Mesendoderm (in vitro differentiated cells): ENCODE measurements around the gene STOML1.

Experiments
- DNase-seq: peaks from one replicate; pipeline ENCODE4 v3.0.0; 2013
- H2AK5ac ChIP-seq: 2 replicates; pipeline ENCODE4 v1.6.1; 2013; ENCODE audit warnings: low read length, inconsistent platforms
- H2BK120ac ChIP-seq: 2 replicates; pipeline ENCODE4 v1.6.1; 2013; ENCODE audit warnings: low read depth, mild to moderate bottlenecking, low read length, moderate library complexity, mixed read lengths
- H2BK15ac ChIP-seq: replicated peaks from 2 replicates; pipeline ENCODE4 v1.6.1; 2013; ENCODE audit warnings: low read depth, mild to moderate bottlenecking, moderate library complexity
- H2BK5ac ChIP-seq: 2 replicates; pipeline ENCODE4 v1.6.1; 2013; ENCODE audit warnings: low read length, inconsistent platforms
- H3K18ac ChIP-seq: 2 replicates; pipeline ENCODE4 v1.6.1; 2013; ENCODE audit warnings: mild to moderate bottlenecking, low read length, mixed read lengths
- H3K23ac ChIP-seq: one replicate; pipeline ENCODE4 v1.6.1; 2013; ENCODE audit warnings: low read length
- H3K27ac ChIP-seq: 2 replicates; pipeline ENCODE4 v1.5.1; 2013; ENCODE audit warnings: low read depth, mild to moderate bottlenecking, inconsistent platforms, low read length, moderate library complexity
- H3K27me3 ChIP-seq: 2 replicates; pipeline ENCODE4 v1.6.1; 2013; ENCODE audit warnings: low read length, control low read depth, mild to moderate bottlenecking, inconsistent platforms; ENCODE audit not compliant: insufficient read depth, poor library complexity
- H3K36me3 ChIP-seq: 2 replicates; pipeline ENCODE4 v1.6.1; 2013; ENCODE audit warnings: low read length, inconsistent platforms; ENCODE audit not compliant: control insufficient read depth, insufficient read depth
- H3K4ac ChIP-seq: one replicate; pipeline ENCODE4 v1.6.1; 2013; ENCODE audit warnings: low read depth, mild to moderate bottlenecking, low read length, moderate library complexity
- H3K4me1 ChIP-seq: 2 replicates; pipeline ENCODE4 v1.6.1; 2013; ENCODE audit warnings: low read depth, low read length, inconsistent platforms; ENCODE audit not compliant: control insufficient read depth
- H3K4me2 ChIP-seq: 2 replicates; pipeline ENCODE4 v1.6.1; 2013; ENCODE audit warnings: low read length
- H3K4me3 ChIP-seq: 2 replicates; pipeline ENCODE4 v1.5.1; 2013; ENCODE audit warnings: mild to moderate bottlenecking, low read length
- H3K56ac ChIP-seq: one replicate; pipeline ENCODE4 v1.6.1; 2013; ENCODE audit warnings: low read length
- H3K79me1 ChIP-seq: 2 replicates; pipeline ENCODE4 v1.6.1; 2013; ENCODE audit warnings: low read length, inconsistent platforms
- H3K79me2 ChIP-seq: 2 replicates; pipeline ENCODE4 v1.6.1; 2013; ENCODE audit warnings: mild to moderate bottlenecking, low read length; ENCODE audit not compliant: control insufficient read depth, insufficient read depth
- H3K9ac ChIP-seq: 2 replicates; pipeline ENCODE4 v1.6.1; 2013; ENCODE audit warnings: low read length, inconsistent platforms
- H4K5ac ChIP-seq: one replicate; pipeline ENCODE4 v1.6.1; 2013; ENCODE audit warnings: low read length
- H4K8ac ChIP-seq: one replicate; pipeline ENCODE4 v1.6.1; 2013; ENCODE audit warnings: low read depth, mild to moderate bottlenecking, control low read depth, low read length, moderate library complexity
- WGBS: extraction: QIAGEN DNeasy Blood & Tissue Kit; methylation state at CpG from one replicate; pipeline ENCODE4 v1.1.7; 2013; ENCODE audit warnings: low lambda C conversion rate, missing lambda C conversion rate; ENCODE audit not compliant: insufficient coverage; ENCODE audit errors: extremely low coverage; 5-methylcytosine and 5-hydroxymethylcytosine counted together

Gene STOML1

DNA sequence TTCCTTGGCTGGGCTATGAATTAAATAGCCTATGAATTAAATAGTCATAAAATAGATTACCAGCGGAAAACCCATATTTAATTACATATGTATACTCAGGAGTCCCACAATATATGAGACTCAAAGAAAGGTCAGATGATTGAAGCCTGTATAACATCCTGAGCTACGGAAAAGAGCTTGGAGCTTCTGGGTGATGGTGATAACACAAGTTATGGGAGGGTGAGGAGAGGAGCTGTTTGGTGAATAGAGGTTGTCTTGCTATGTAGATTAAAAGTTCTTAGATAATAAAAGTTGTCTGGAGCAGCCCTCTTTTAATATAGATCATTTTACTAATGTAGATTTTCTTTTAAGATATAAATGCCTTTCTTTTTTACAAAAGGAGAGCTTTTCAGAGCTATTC, 4.2 kb upstream of the STOML1 start:
- Histone ChIP-seq H2BK5ac (no peak overlapping the region), H3K4me1 (no peaks in the 10 kb centered on the region), H3K9ac (no peak overlapping the region), H3K4me3 (no peak overlapping the region), H3K27me3 (no peaks in the 10 kb centered on the region), H3K36me3 (no peaks in the 10 kb centered on the region), H3K56ac (no peak overlapping the region), H3K4ac (no peak overlapping the region), H3K18ac (no peak overlapping the region), H2BK120ac (no peak overlapping the region), H3K79me1 (peaks cover 10% of the 10 kb centered on the region), H4K8ac (no peak overlapping the region), H3K27ac (no peak overlapping the region), H2AK5ac (no peak overlapping the region), H4K5ac (no peak overlapping the region), H3K79me2 (peaks cover 2% of the 10 kb centered on the region), H3K23ac (no peak overlapping the region), H3K4me2 (no peak overlapping the region), H2BK15ac (no peak overlapping the region)
- no CpG with 5 or more reads among the region's 2 CpGs for WGBS
- DNase-seq: no peak

DNA sequence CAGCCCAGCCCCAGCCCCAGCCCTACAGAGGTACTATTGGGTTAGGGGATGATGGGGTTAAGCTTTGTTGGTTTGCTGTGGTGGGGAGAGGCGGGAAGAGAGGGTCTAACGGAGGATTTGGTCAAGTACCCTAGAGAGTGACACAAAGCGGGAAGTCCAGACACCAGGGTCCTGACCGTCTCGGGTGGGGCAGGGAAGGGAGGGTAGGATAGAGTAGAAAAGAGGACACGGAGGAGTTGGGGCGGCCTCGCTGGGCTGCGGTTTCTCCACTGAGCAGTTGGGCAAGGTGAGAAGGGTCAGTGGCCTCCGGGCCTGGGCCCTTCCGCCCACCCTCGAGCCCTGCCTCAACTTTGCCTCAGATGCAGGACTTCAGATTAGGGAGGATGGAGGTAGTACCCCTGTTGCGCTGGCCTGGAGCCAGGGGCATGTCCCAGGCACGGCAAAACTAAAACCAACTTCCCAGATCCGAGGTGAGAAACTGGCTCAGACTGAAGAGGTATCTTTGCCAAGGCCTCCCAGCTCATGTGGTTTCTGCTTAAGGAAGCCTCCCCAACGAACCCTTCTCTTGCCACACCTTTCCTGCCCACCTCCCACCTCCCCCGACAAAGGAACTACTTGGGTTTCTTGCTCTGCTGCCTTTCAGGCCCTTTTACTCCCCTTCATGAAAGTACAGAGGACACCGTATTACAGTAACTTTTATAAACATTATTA, 3.0 kb upstream of the STOML1 start:
- no peak overlapping the region for H3K27ac ChIP-seq
- peaks cover 2% of the 10 kb centered on the region for H3K79me2 ChIP-seq
- no peak overlapping the region for H3K4ac ChIP-seq
- no peak overlapping the region for H4K5ac ChIP-seq
- no peak overlapping the region for H2BK15ac ChIP-seq
- H2BK5ac ChIP-seq: no peak overlapping the region
- no peak overlapping the region for H2BK120ac ChIP-seq
- H3K79me1 ChIP-seq: peaks cover 10% of the 10 kb centered on the region
- H3K56ac ChIP-seq: peak overlapping the region; percentile 82
- H3K18ac ChIP-seq: peak overlapping the region; percentile 54
- no peaks in the 10 kb centered on the region for H3K36me3 ChIP-seq
- H3K4me2 ChIP-seq: peak overlapping the region; percentile 97
- H3K4me1 ChIP-seq: no peaks in the 10 kb centered on the region
- peak overlapping the region; percentile 94 for H3K23ac ChIP-seq
- peak; percentile 26 for DNase-seq
- peak overlapping the region; percentile 76 for H3K4me3 ChIP-seq
- no peaks in the 10 kb centered on the region for H3K27me3 ChIP-seq
- peak overlapping the region; percentile 95 for H3K9ac ChIP-seq
- peak overlapping the region; percentile 77 for H4K8ac ChIP-seq
- H2AK5ac ChIP-seq: no peak overlapping the region
- WGBS: no CpG with 5 or more reads among the region's 18 CpGs

DNA sequence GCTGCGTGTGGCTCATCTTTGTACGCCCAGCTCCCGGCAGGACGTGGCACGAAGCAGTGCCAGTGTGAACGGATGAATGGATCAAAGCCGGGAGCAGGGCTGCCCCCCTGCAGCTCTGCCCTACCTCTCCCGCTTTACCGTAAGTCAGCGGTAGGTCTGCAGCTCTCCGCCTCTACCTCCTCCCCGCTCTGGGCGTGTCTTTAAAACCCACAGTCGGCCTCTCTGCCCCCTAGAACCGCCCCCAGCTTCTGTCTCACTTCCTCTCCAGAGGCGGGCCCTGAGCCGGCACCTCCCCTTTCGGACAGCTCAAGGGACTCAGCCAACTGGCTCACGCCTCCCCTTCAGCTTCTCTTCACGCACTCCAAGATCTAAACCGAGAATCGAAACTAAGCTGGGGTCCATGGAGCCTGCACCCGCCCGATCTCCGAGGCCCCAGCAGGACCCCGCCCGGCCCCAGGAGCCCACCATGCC, 2.4 kb upstream of the STOML1 start, which contains the start of gene PML:
Gene PML, plus strand, starts transcription at position 304 of the 471 bp plus-strand sequence. Its CDS starts 97 bp downstream, at position 401.
- Histone ChIP-seq H2BK5ac (no peak within 1 kb of the TSS), H3K27me3 (no peaks in the 10 kb centered on the region), H2BK120ac (no peak within 1 kb of the TSS), H3K4me3 (peak within 1 kb of the TSS; percentile 76), H4K8ac (peak within 1 kb of the TSS; percentile 77), H3K36me3 (no peaks in the 10 kb centered on the region), H3K23ac (peak within 1 kb of the TSS; percentile 94), H2AK5ac (no peak within 1 kb of the TSS), H3K4ac (no peak within 1 kb of the TSS), H3K18ac (peak within 1 kb of the TSS; percentile 54), H3K56ac (peak within 1 kb of the TSS; percentile 87), H3K4me2 (peak within 1 kb of the TSS; percentile 97), H2BK15ac (no peak within 1 kb of the TSS), H3K9ac (peak within 1 kb of the TSS; percentile 95), H4K5ac (no peak within 1 kb of the TSS), H3K79me1 (peaks cover 10% of the 10 kb centered on the region), H3K27ac (no peak within 1 kb of the TSS), H3K79me2 (peaks cover 2% of the 10 kb centered on the region), H3K4me1 (no peaks in the 10 kb centered on the region)
- no CpG with 5 or more reads among the region's 27 CpGs for WGBS
- peak; percentile 96 for DNase-seq

DNA sequence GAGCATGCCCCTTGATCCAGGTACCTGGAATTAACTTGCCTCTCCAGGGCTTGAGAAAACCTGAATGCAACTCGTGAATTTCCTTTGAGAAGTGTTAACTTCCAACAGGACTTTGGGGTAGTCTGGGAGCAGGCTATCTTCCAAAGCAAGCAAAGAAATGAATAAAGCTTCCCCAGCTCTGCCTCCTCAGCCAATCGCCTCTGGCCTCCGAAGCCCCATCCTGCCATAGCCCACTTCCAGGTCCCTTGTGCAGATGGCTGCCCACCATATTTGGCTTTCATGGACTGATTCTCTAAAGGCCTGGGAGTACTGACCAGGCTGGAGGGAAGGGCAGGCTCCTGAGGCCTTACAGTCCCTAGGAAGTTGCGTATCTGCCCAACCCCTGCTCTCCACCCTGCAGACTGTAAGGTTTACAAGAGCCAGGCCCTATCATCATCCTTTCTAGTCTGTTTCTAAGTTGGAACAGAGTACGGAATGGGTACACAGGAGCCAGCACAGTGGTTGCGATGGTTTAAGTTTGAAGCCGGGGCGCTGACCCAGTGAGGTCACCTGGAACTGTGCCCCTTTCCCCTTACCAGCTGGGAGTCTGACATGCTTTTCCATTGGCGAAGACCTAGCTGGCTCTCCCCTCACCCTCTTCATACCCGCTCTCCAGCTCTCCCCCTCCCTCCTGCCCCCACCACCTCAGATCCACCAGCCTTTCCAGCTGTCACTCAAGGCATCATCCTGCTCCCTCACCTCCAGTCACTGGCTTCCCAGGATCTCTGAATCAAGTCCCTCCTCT, 1.3 kb upstream of the STOML1 start:
- H3K27ac ChIP-seq: no peak overlapping the region
- no peak for DNase-seq
- no peak overlapping the region for H3K4me2 ChIP-seq
- H4K8ac ChIP-seq: no peak overlapping the region
- no peak overlapping the region for H2BK15ac ChIP-seq
- WGBS: no CpG with 5 or more reads among the region's 10 CpGs
- no peak overlapping the region for H3K4me3 ChIP-seq
- no peaks in the 10 kb centered on the region for H3K27me3 ChIP-seq
- H4K5ac ChIP-seq: no peak overlapping the region
- no peak overlapping the region for H3K18ac ChIP-seq
- no peak overlapping the region for H3K9ac ChIP-seq
- no peaks in the 10 kb centered on the region for H3K4me1 ChIP-seq
- no peaks in the 10 kb centered on the region for H3K36me3 ChIP-seq
- H2BK5ac ChIP-seq: no peak overlapping the region
- no peak overlapping the region for H3K4ac ChIP-seq
- peaks cover 2% of the 10 kb centered on the region for H3K79me2 ChIP-seq
- H3K23ac ChIP-seq: no peak overlapping the region
- H3K79me1 ChIP-seq: peaks cover 10% of the 10 kb centered on the region
- peak overlapping the region; percentile 18 for H3K56ac ChIP-seq
- H2AK5ac ChIP-seq: no peak overlapping the region
- no peak overlapping the region for H2BK120ac ChIP-seq

DNA sequence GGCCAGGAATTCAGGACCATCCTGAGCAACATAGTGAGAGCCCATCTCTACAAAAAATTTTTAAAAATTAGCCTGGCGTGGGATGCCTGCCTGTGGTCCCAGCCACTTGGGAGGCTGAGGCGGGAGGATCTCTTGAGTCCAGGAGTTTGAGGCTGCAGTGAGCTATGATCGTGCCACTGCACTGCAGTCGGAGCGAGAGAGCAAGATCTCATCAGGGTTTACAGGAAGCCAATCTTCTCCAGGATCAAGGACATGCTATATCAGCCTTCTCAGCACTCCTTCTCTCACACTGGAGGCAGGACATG, 451 bp upstream of the STOML1 start:
- H3K27ac ChIP-seq: no peak overlapping the region
- peaks cover 2% of the 10 kb centered on the region for H3K79me2 ChIP-seq
- H3K79me1 ChIP-seq: peaks cover 6% of the 10 kb centered on the region
- H4K8ac ChIP-seq: no peak overlapping the region
- H3K4me3 ChIP-seq: no peak overlapping the region
- H3K56ac ChIP-seq: peak overlapping the region; percentile 86
- WGBS: no CpG with 5 or more reads among the region's 5 CpGs
- no peak for DNase-seq
- no peak overlapping the region for H3K4me2 ChIP-seq
- H2BK5ac ChIP-seq: no peak overlapping the region
- no peaks in the 10 kb centered on the region for H3K4me1 ChIP-seq
- H3K18ac ChIP-seq: no peak overlapping the region
- H3K23ac ChIP-seq: no peak overlapping the region
- no peak overlapping the region for H2BK15ac ChIP-seq
- H4K5ac ChIP-seq: no peak overlapping the region
- no peak overlapping the region for H2AK5ac ChIP-seq
- no peaks in the 10 kb centered on the region for H3K36me3 ChIP-seq
- H3K9ac ChIP-seq: no peak overlapping the region
- H2BK120ac ChIP-seq: no peak overlapping the region
- no peaks in the 10 kb centered on the region for H3K27me3 ChIP-seq
- no peak overlapping the region for H3K4ac ChIP-seq
